Right ventricle myocardium inferior (tissue), 1 donor: ENCODE measurements around the gene CD19. TPM values are rescaled to one million over a fixed set of nuclear protein-coding genes. Genes with fewer than 3 reads are reported as not detected.

ENCODE experiments used
- total RNA-seq: library from RNA; stranded (reverse); fragmentation: NEBNext Ultra II Directional; extraction: Animal tissue kit (Norgen Biotek cat#: 25700); gene quantifications from one replicate; pipeline ENCODE4 v1.2.1, GENCODE V29; 2021
- donor health status: DM: no; HTN: yes; CAD: no; lungs with severe emphysema.

CD19 gene
- total RNA-seq, 1 donor from 2014 or later: not detected

Other genes with a start within 250 kb of the CD19 start
- 357 TPM for gene EIF3C, start 220.5 kb upstream of the CD19 start, total RNA-seq
- gene NPIPB9, start 180.2 kb upstream of the CD19 start, total RNA-seq: not detected
- 46.3 TPM for gene ATXN2L, start 109.0 kb upstream of the CD19 start, total RNA-seq
- gene TUFM, start 85.6 kb upstream of the CD19 start, total RNA-seq: 252 TPM
- 41.3 TPM for gene SH2B1, start 68.1 kb upstream of the CD19 start, total RNA-seq
- gene ATP2A1, start 53.5 kb upstream of the CD19 start, total RNA-seq: 0.11 TPM
- gene RABEP2, start 6.7 kb upstream of the CD19 start, total RNA-seq: 22.3 TPM
- 16.4 TPM for gene NFATC2IP, start 19.0 kb downstream of the CD19 start, total RNA-seq
- gene SPNS1, start 42.8 kb downstream of the CD19 start, total RNA-seq: 18.2 TPM
- gene LAT, start 53.1 kb downstream of the CD19 start, total RNA-seq: 1.9 TPM